ENCODE measurements around the gene AMN1.
A peak's percentile ranks its signal among the peaks of the same experiment; 100 is the strongest.
"Not testable (repeated sequence)": the region's sequence is repeated elsewhere in the genome, so short reads cannot be mapped to it uniquely, and the experiment has no call there.

The AMN1 gene

DNA sequence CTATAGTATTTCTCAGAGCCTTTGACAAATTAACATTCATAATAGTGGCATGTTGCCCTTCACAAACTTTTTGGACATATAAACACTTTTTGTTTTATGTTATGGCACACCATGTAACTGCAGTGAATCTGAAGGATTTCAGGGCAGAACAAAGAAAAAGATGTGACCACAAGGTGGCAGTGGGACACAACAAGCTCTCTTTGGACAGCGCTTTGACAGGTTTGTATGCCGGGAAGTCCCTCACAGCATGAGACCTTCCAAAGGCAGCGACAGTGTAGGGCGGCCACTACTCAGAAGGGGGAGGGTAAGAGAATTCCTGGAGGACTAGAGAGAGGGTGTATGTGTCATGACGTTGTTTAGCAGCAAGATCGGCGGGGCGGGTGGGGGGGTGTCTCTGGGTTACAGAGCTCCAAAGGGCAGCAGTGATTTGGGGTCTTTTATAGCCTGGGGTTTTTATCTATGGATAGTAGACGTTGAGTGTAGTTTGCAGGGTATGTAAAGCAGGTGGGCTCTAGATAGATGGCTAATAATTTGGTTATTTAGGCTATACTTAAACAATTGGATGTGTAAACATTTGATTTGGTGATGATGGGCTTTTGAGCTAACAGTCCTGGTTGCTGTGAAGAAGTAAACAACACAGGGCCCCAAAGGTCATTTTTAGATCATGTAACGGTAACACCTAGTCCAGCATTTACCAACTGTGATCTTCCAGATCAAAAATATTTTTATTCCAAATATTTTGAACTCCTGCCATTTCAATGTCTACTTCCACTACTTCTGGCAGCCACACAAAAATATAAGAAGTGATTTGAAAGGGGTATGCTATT, 46.5 kb downstream of the AMN1 start:
- TF ChIP-seq, protein P1, sequence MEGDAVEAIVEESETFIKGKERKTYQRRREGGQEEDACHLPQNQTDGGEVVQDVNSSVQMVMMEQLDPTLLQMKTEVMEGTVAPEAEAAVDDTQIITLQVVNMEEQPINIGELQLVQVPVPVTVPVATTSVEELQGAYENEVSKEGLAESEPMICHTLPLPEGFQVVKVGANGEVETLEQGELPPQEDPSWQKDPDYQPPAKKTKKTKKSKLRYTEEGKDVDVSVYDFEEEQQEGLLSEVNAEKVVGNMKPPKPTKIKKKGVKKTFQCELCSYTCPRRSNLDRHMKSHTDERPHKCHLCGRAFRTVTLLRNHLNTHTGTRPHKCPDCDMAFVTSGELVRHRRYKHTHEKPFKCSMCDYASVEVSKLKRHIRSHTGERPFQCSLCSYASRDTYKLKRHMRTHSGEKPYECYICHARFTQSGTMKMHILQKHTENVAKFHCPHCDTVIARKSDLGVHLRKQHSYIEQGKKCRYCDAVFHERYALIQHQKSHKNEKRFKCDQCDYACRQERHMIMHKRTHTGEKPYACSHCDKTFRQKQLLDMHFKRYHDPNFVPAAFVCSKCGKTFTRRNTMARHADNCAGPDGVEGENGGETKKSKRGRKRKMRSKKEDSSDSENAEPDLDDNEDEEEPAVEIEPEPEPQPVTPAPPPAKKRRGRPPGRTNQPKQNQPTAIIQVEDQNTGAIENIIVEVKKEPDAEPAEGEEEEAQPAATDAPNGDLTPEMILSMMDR (IDR thresholded peaks at IDR 0.05; ENCODE audit: insufficient read depth, low read depth, low read length, missing control alignments): peak; percentile 81
- peak; percentile 84 for DNase-seq (ENCODE audit: low read depth)
- no peak overlapping the region for H3K4me3 ChIP-seq (ENCODE audit: low read length)

DNA sequence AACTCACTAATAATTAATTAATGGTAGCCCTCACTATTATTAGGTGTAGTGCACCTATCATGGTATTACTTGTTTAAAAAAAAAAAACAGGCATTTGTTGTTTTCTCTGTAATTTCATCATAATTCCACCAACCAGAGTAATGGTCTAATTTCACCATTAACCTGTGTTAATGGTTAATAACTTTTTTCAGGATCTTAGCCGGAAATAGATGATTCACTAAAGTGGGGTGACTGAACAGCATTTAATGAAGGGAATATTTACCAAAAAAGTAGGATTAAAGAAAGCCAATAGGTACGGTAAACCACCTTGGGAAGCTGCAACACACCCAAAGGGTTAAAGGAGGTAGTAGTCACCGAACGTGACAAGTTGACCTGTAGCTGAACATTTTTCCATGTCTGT, 56.3 kb downstream of the AMN1 start:
- DNase-seq (ENCODE audit: low read depth): no peak
- TF ChIP-seq, protein P1 (IDR thresholded peaks at IDR 0.05; ENCODE audit: insufficient read depth, low read depth, low read length, missing control alignments): no peak
- no peak overlapping the region for H3K4me3 ChIP-seq (ENCODE audit: low read length)

DNA sequence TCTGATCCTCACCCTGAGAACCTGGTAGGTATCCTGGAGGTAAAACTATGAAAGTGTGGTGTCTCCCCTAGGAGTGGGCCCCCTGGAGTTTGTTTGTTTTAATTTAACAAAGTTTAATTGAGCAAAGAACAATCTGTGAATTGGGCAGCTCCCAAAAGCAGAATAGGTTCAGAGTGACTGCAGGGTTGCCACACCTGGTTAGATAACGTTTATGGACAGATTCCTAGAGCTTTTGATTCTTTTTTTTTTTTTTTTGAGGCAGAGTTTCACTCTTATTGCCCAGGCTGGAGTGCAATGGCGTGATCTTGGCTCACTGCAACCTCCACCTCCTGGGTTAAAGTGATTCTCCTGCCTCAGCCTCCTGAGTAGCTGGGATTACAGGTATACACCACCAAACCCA, 59.2 kb downstream of the AMN1 start:
- DNase-seq (ENCODE audit: low read depth); H3K4me3 ChIP-seq (ENCODE audit: low read length): not testable (repeated sequence)

DNA sequence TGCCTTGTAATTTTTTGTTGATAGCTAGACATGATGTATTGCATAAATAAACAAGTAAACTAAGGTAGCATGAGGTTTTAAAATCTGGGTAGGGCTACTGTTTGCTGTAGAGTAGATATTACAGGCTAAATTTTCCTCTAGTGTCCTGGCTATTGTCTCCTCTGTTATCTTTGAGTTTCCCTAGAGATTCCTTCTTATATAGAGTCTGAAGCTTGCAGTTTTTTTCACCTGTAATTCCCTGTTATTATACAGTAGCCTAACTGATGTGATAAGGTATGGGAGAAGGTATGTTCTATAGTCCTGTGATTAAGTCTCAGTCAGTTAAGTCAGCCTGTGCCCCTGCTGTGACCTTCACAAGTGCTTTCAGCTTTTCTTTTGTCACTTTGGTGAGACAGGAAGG, 59.8 kb downstream of the AMN1 start:
- no peak overlapping the region for H3K4me3 ChIP-seq (ENCODE audit: low read length)
- TF ChIP-seq, protein P1 (IDR thresholded peaks at IDR 0.05; ENCODE audit: insufficient read depth, low read depth, low read length, missing control alignments): no peak
- no peak for DNase-seq (ENCODE audit: low read depth)

DNA sequence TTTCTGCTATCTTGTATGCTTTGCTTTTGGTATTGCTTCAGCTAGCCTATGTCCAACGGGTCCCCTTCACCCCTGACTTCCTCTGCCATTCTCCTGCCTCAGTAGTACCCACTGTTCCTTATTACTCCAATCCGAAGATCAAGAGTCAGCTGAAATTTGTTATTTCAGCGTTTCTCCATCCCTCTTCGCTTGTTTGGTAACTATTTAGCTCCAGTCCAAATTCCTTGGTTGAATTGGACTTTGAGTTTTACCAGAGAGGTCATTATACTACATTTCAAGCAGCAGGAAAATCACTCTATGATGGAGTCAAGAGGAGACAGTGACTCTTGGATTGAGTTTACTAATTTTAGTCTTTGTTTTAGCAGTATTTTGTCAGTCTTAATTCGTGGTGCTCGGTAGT, 64.8 kb downstream of the AMN1 start:
- H3K4me3 ChIP-seq (ENCODE audit: low read length): no peak overlapping the region
- TF ChIP-seq, protein P1 (IDR thresholded peaks at IDR 0.05; ENCODE audit: insufficient read depth, low read depth, low read length, missing control alignments): no peak
- DNase-seq (ENCODE audit: low read depth): no peak

DNA sequence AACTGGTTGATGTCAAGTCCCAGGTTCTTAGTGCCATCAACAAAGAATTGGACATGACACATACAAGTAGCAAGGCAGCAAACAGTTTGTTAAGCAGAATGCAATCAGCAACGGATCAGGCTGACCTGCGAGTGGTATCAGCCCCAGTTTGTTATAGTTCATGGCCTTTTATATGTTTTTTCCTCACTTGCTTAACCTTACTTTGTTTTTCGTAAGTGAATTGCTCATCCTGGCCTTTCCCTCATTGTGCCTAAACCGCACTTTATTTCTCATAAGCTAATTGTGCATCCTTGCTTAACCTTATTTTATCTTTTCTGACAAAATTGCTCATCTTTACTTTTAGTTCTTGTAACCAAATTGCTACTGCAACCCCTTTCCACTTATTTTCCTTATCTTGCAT, 65.2 kb downstream of the AMN1 start:
- TF ChIP-seq, protein P1 (IDR thresholded peaks at IDR 0.05; ENCODE audit: insufficient read depth, low read depth, low read length, missing control alignments): no peak
- DNase-seq (ENCODE audit: low read depth): no peak
- H3K4me3 ChIP-seq (ENCODE audit: low read length): no peak overlapping the region

DNA sequence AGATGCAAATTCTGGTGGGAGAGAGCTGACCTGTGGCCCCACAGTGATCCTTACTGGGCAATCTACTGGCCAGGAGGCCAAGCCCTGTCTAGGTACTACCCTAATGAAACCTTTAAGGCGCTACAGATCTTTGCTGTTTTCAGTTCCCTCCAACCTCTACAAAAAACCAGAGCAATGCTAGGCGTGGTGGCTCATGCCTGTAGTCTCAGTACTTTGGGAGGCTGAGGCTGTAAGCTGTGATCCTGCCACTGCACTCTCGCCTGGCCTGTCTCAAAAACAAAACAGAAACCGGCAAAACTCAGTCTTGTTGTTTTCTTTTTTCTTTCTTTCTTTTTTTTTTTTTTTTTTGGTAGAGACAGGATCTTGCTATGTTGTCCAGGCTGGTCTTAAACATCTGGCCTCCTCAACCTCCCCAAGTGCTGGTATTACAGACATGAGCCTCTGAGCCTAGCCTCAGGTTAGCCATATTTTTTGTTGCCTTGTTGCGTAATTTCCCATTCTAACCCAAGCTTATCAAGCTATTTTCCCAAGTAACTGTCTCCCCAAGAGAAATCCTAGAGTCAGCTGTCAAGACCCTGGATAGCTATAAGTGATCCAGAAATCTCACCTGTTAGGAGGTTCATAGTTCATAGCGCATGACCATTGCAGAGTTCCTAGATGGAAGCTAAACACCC, 66.5 kb downstream of the AMN1 start:
- H3K4me3 ChIP-seq (ENCODE audit: low read length): no peak overlapping the region
- TF ChIP-seq, protein P1 (IDR thresholded peaks at IDR 0.05; ENCODE audit: insufficient read depth, low read depth, low read length, missing control alignments): no peak
- DNase-seq (ENCODE audit: low read depth): no peak

Measured in epithelial cell of esophagus (primary cell).